ENCODE measurements around the gene CAPN13. TPM values are rescaled to one million over a fixed set of nuclear protein-coding genes. Genes with fewer than 3 reads are reported as not detected.

CAPN13 gene
- total and polyA plus RNA-seq, 2 donors (not counting 3 experiments of a cell fraction or from before 2014, with no cell fraction given) = not detected

DNA sequence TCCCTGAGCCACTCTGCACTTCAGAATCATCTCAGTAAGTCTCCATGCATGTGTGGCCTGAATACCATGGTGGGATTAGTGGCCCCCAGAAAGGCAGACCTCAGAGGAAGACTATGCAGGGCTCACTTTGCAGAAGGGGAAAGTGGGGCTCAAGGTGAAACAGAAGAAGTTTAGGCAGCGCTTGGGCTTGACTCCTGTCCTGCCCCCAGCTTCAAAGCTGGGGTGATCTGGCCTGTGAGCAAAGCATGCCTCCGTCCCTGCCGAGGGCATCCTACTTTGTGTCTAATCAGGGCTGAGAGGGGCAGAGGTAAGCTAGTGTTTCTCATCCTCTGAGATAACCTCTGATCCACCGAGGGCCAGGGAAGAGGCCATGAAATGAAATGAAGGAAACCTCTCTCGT is 7.9 kb downstream of the CAPN13 start:
- dilution Hi-C loops (cut with MboI; ENCODE audit: extremely low pct_ligation_motif_present, low sequenced_read_pairs) = no loop called here
- FAIRE-seq (no peak), DNase-seq (ENCODE audit: low read depth, low spot score) (no peak)
- Histone ChIP-seq H3K27ac (ENCODE audit: insufficient read depth, low read depth, low read length) (no peak overlapping the region), H3K27me3 (ENCODE audit: control insufficient read depth in 2 of 2, insufficient read depth in 2 of 2, low read length in 2 of 2) (no peaks in the 10 kb centered on the region), H4K20me1 (replicated peaks; ENCODE audit: control insufficient read depth, extremely low read depth, insufficient read depth, low read length) (no peaks in the 10 kb centered on the region), H3K9me3 (replicated peaks; ENCODE audit: control insufficient read depth, insufficient read depth, low read length) (peaks cover 2% of the 10 kb centered on the region), H3K9ac (replicated peaks; ENCODE audit: extremely low read depth, insufficient read depth, low read length) (no peak overlapping the region), H3K4me3 (replicated peaks in 1 of 3; ENCODE audit: insufficient read depth in 1 of 3, low read depth in 1 of 3, low read length in 3 of 3) (no peak overlapping the region), H3K9me1 (replicated peaks; ENCODE audit: control insufficient read depth, extremely low read depth, insufficient read depth, low read length) (no peaks in the 10 kb centered on the region), H3K79me2 (ENCODE audit: control insufficient read depth, insufficient read depth, low read length) (no peaks in the 10 kb centered on the region), H3K36me3 (ENCODE audit: control insufficient read depth in 2 of 2, extremely low read depth in 1 of 2, insufficient read depth in 2 of 2, low read length in 2 of 2) (no peaks in the 10 kb centered on the region), H2AFZ (ENCODE audit: low read depth, low read length) (no peak overlapping the region), H3K4me1 (ENCODE audit: control insufficient read depth, extremely low read depth, insufficient read depth, low read length) (no peaks in the 10 kb centered on the region), H3K4me2 (ENCODE audit: insufficient read depth, low read length) (no peak overlapping the region)
- CTCF ChIA-PET = no interaction called here
- POLR2A ChIA-PET = no interaction called here
- intact Hi-C loops (cut with micrococcal nuclease) = no loop called here
- BruUV-seq (replicated peaks) = no TSS peak
- TF ChIP-seq POLR2AphosphoS5 (IDR thresholded peaks at IDR 0.05; ENCODE audit: insufficient read depth, low read depth, low read length) (no peak), GATA2 (IDR thresholded peaks at IDR 0.05; ENCODE audit: insufficient read depth, insufficient read length, low read depth, low read length) (no peak), MYC (IDR thresholded peaks at IDR 0.05; ENCODE audit: low read depth, low read length) (no peak), JUN (IDR thresholded peaks at IDR 0.05; ENCODE audit: borderline replicate concordance, insufficient read depth, insufficient read length, low read depth) (no peak), CTCF (IDR thresholded peaks at IDR 0.05; ENCODE audit: extremely low read depth in 1 of 2, insufficient read depth in 1 of 2, low read depth in 1 of 2, low read length in 2 of 2) (no peak), POLR2A (IDR thresholded peaks at IDR 0.05; ENCODE audit: low read depth, low read length) (no peak), FOS (IDR thresholded peaks at IDR 0.05; ENCODE audit: borderline replicate concordance, insufficient read depth, low read length) (no peak), EZH2 (IDR thresholded peaks at IDR 0.05; ENCODE audit: borderline replicate concordance, low read depth, low read length, severe bottlenecking) (no peak)
- TF ChIP-seq, protein P1, sequence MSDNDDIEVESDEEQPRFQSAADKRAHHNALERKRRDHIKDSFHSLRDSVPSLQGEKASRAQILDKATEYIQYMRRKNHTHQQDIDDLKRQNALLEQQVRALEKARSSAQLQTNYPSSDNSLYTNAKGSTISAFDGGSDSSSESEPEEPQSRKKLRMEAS (IDR thresholded peaks at IDR 0.05; ENCODE audit: insufficient read depth, insufficient read length) = no peak

All from endothelial cell of umbilical vein (primary cell).